GM23338 (cell line): Measurements from ENCODE around the gene KIAA0408. TPM values are rescaled to one million over a fixed set of nuclear protein-coding genes. Genes with fewer than 3 reads are reported as not detected.

Source experiments
- ATAC-seq: fragments of 200-7000 bp; cut with Tn5 transposase; 3 replicates; pipeline ENCODE4 v1.9.1; 2020
- DNase-seq: peaks from one replicate; pipeline ENCODE4 v3.0.0-alpha.2; 2015; ENCODE audit warnings: low spot score
- H2AFZ ChIP-seq: fragments of 200-600 bp; sonication (generic); 2 replicates; pipeline ENCODE4 v1.8.0; 2016; ENCODE audit warnings: antibody characterized with exemption, mild to moderate bottlenecking, moderate library complexity
- H3F3A ChIP-seq: fragments of 200-600 bp; sonication (generic); replicated peaks from 2 replicates; pipeline ENCODE4 v1.8.0; 2017; ENCODE audit warnings: antibody characterized with exemption, mixed run types, low read depth
- H3K27ac ChIP-seq: fragments of 200-600 bp; sonication (generic); 2 replicates; pipeline ENCODE4 v1.6.1; 2016; ENCODE audit warnings: low read depth
- H3K27me3 ChIP-seq: fragments of 200-600 bp; sonication (generic); 2 replicates; pipeline ENCODE4 v1.8.0; 2016; ENCODE audit warnings: mild to moderate bottlenecking, mixed run types, moderate library complexity; ENCODE audit not compliant: insufficient read depth
- H3K36me3 ChIP-seq: fragments of 200-600 bp; sonication (generic); 2 replicates; pipeline ENCODE4 v1.8.0; 2016; ENCODE audit warnings: mild to moderate bottlenecking; ENCODE audit not compliant: insufficient read depth
- H3K4me1 ChIP-seq: fragments of 200-600 bp; sonication (generic); 2 replicates; pipeline ENCODE4 v1.8.0; 2016; ENCODE audit warnings: mild to moderate bottlenecking, moderate library complexity; ENCODE audit not compliant: insufficient read depth
- H3K4me2 ChIP-seq: fragments of 200-600 bp; sonication (generic); 2 replicates; pipeline ENCODE4 v1.7.1; 2017; ENCODE audit warnings: mixed run types
- H3K4me3 ChIP-seq: fragments of 200-600 bp; sonication (generic); 2 replicates; pipeline ENCODE4 v1.6.1; 2016; ENCODE audit warnings: mixed run types
- H3K79me2 ChIP-seq: fragments of 200-600 bp; sonication (generic); replicated peaks from 2 replicates; pipeline ENCODE4 v1.8.0; 2017; ENCODE audit warnings: mild to moderate bottlenecking; ENCODE audit not compliant: insufficient read depth
- H3K9me2 ChIP-seq: fragments of 200-600 bp; sonication (generic); 2 replicates; pipeline ENCODE4 v1.8.0; 2017; ENCODE audit not compliant: insufficient read depth
- H4K20me1 ChIP-seq: fragments of 200-600 bp; sonication (generic); replicated peaks from 2 replicates; pipeline ENCODE4 v1.8.0; 2017; ENCODE audit warnings: mild to moderate bottlenecking; ENCODE audit not compliant: insufficient read depth
- H3K27ac Mint-ChIP-seq: 2 replicates; pipeline ENCODE4 v1.8.0; 2020; ENCODE audit warnings: inconsistent platforms, mild to moderate bottlenecking, moderate library complexity, mixed read lengths
- H3K27me3 Mint-ChIP-seq: 3 replicates; pipeline ENCODE4 v1.8.0; 2022; ENCODE audit warnings: low read depth, mild to moderate bottlenecking, moderate library complexity, mixed read lengths, inconsistent platforms; ENCODE audit not compliant: insufficient read depth, poor library complexity
- H3K36me3 Mint-ChIP-seq: 3 replicates; pipeline ENCODE4 v1.8.0; 2021; ENCODE audit warnings: low read depth, mild to moderate bottlenecking, inconsistent platforms, moderate library complexity, mixed read lengths
- H3K4me1 Mint-ChIP-seq: 3 replicates; pipeline ENCODE4 v1.8.0; 2020; ENCODE audit warnings: mild to moderate bottlenecking, inconsistent platforms, mixed read lengths
- H3K4me3 Mint-ChIP-seq: 3 replicates; pipeline ENCODE4 v1.8.0; 2021; ENCODE audit warnings: moderate library complexity, mild to moderate bottlenecking, inconsistent platforms, mixed read lengths
- H3K9me3 Mint-ChIP-seq: 3 replicates; pipeline ENCODE4 v1.8.0; 2020; ENCODE audit warnings: moderate library complexity, mild to moderate bottlenecking, inconsistent platforms, mixed read lengths
- CREB1 ChIP-seq: fragments of 250-450 bp; sonication (Bioruptor Pico); IDR thresholded peaks from 2 replicates; pipeline ENCODE4 v1.5.0; 2020; ENCODE audit warnings: low read depth, mild to moderate bottlenecking, moderate library complexity
- CTCF ChIP-seq, 2 experiments: fragments of 200-600 bp in 1 of 2; sonication (generic) in 1 of 2; conservative IDR thresholded peaks; 2 replicates each; pipeline versions ENCODE4 v1.5.1 to v1.6.1; 2016 to 2017; ENCODE audit warnings: antibody characterized with exemption in 2 of 2, low read depth in 2 of 2, mild to moderate bottlenecking in 2 of 2, moderate library complexity in 1 of 2
- ETS1 ChIP-seq: IDR thresholded peaks from 2 replicates; pipeline ENCODE4 v1.6.1; 2016; ENCODE audit warnings: antibody characterized with exemption
- EZH2phosphoT487 ChIP-seq: fragments of 200-600 bp; sonication (generic); IDR thresholded peaks from one replicate; pipeline ENCODE4 v1.8.1; 2018; ENCODE audit warnings: antibody characterized with exemption; ENCODE audit not compliant: unreplicated experiment
- JUNB ChIP-seq: IDR thresholded peaks from one replicate; pipeline ENCODE4 v1.6.1; 2016; ENCODE audit warnings: antibody characterized with exemption; ENCODE audit not compliant: unreplicated experiment
- NANOG ChIP-seq: IDR thresholded peaks from 2 replicates; pipeline ENCODE4 v1.6.1; 2016; ENCODE audit warnings: antibody characterized with exemption, borderline replicate concordance
- POLR2AphosphoS5 ChIP-seq: IDR thresholded peaks from 2 replicates; pipeline ENCODE4 v1.6.1; 2016; ENCODE audit warnings: antibody characterized with exemption, low read depth
- REST ChIP-seq: IDR thresholded peaks from one replicate; pipeline ENCODE4 v1.6.1; 2018; ENCODE audit warnings: antibody characterized with exemption; ENCODE audit not compliant: unreplicated experiment
- ZNF114 ChIP-seq: fragments of 250-450 bp; sonication (Bioruptor Pico); IDR thresholded peaks from 2 replicates; pipeline ENCODE4 v1.5.0; 2020; ENCODE audit warnings: mild to moderate bottlenecking, moderate library complexity
- ZNF331 ChIP-seq: fragments of 250-450 bp; sonication (Bioruptor Pico); IDR thresholded peaks from 2 replicates; pipeline ENCODE4 v1.5.0; 2020; ENCODE audit warnings: low read depth, mild to moderate bottlenecking, moderate library complexity
- ZNF462 ChIP-seq: fragments of 250-450 bp; sonication (Bioruptor Pico); IDR thresholded peaks from 2 replicates; pipeline ENCODE4 v1.5.0; 2020; ENCODE audit warnings: mild to moderate bottlenecking, moderate library complexity
- polyA plus RNA-seq: library from polyadenylated mRNA; unstranded; fragments of >200 nt; fragmentation: Nextera tagmentation; extraction: Ambion mirVana; gene quantifications from 2 replicates; pipeline ENCODE4 v1.2.1, GENCODE V29; 2016
- total RNA-seq: library from RNA; depleted of rRNA; stranded (reverse); fragments of >200 nt; shearing (Covaris generic); gene quantifications from 2 replicates; pipeline ENCODE4 v1.2.3, GENCODE V29; 2014

The KIAA0408 gene
- total and polyA plus RNA-seq, 2 experiments from 2014 or later = 4.0 to 9.1 TPM

GRCh38 chr6:127453845-127454619 is 5.2 kb downstream of the KIAA0408 start:
- H3K27ac Mint-ChIP-seq = no peak overlapping the region
- Histone ChIP-seq H3K4me3 (no peak overlapping the region), H3K4me2 (no peak overlapping the region), H4K20me1 (no peaks in the 10 kb centered on the region), H3K27me3 (no peaks in the 10 kb centered on the region), H3K27ac (no peak overlapping the region), H3K36me3 (no peaks in the 10 kb centered on the region), H3K9me2 (no peaks in the 10 kb centered on the region), H3K4me1 (peaks cover 31% of the 10 kb centered on the region), H2AFZ (no peak overlapping the region), H3K79me2 (no peaks in the 10 kb centered on the region), H3F3A (no peaks in the 10 kb centered on the region)
- peaks cover 43% of the 10 kb centered on the region for H3K4me1 Mint-ChIP-seq
- TF ChIP-seq JUNB = no peak
- no peak for TF ChIP-seq ZNF462 (CRISPR knock-in tag)
- TF ChIP-seq ETS1 = no peak
- TF ChIP-seq NANOG = no peak
- no peak for TF ChIP-seq ZNF114 (CRISPR knock-in tag)
- TF ChIP-seq CREB1 = no peak
- no peak for TF ChIP-seq EZH2phosphoT487
- TF ChIP-seq POLR2AphosphoS5 = no peak
- TF ChIP-seq ZNF331 = no peak
- no peak for TF ChIP-seq CTCF (conservative IDR thresholded peaks at IDR 0.05; ENCODE audit: low read depth in 2 of 2)
- TF ChIP-seq REST = no peak
- peaks cover 14% of the 10 kb centered on the region for H3K36me3 Mint-ChIP-seq
- DNase-seq = no peak
- H3K9me3 Mint-ChIP-seq = no peaks in the 10 kb centered on the region
- no peaks in the 10 kb centered on the region for H3K27me3 Mint-ChIP-seq
- no peak overlapping the region for H3K4me3 Mint-ChIP-seq
- no peak for ATAC-seq
